Activated CD4-positive, alpha-beta T cell treated with anti-CD3 and anti-CD28 coated beads for 36 hours (primary cell): ENCODE results near the gene PRRC2C. TPM values are rescaled to one million over a fixed set of nuclear protein-coding genes. Genes with fewer than 3 reads are reported as not detected.

ENCODE experiments used
- ATAC-seq: fragments of 200-7000 bp; cut with Tn5 transposase; one replicate; pipeline ENCODE4 v1.10.0; 2021; ENCODE audit warnings: mild to moderate bottlenecking, moderate library complexity
- CTCF ChIA-PET: fragments of 350-600 bp; sonication (Branson Sonifier 250); formaldehyde crosslinking; loops from one replicate; lab custom pipeline; 2021; ENCODE audit warnings: antibody characterized with exemption; lab: Charles Lee
- POLR2A ChIA-PET: fragments of 350-600 bp; sonication (Branson Sonifier 250); formaldehyde crosslinking; loops from one replicate; lab custom pipeline; 2021; ENCODE audit warnings: antibody characterized with exemption, inconsistent platforms; lab: Charles Lee
- DNase-seq: peaks from one replicate; pipeline ENCODE4 v3.0.0-alpha.2; 2020
- H3K27ac Mint-ChIP-seq: one replicate; pipeline ENCODE4 v1.8.0; 2021; ENCODE audit warnings: mixed read lengths
- H3K27me3 Mint-ChIP-seq: one replicate; pipeline ENCODE4 v1.8.0; 2021; ENCODE audit warnings: mixed read lengths
- H3K36me3 Mint-ChIP-seq: one replicate; pipeline ENCODE4 v1.8.0; 2021; ENCODE audit warnings: low read depth, mixed read lengths
- H3K4me1 Mint-ChIP-seq: one replicate; pipeline ENCODE4 v1.8.0; 2021; ENCODE audit warnings: mixed read lengths
- H3K4me3 Mint-ChIP-seq: one replicate; pipeline ENCODE4 v1.8.0; 2021; ENCODE audit warnings: mild to moderate bottlenecking, moderate library complexity, mixed read lengths
- H3K9me3 Mint-ChIP-seq: one replicate; pipeline ENCODE4 v1.8.0; 2021; ENCODE audit warnings: low read depth, mixed read lengths
- intact Hi-C, 2 experiments: fragments of 100-400 bp; cut with DNase I in 1 of 2; cut with micrococcal nuclease in 1 of 2; formaldehyde crosslinking; loops; one replicate each; pipeline versions ENCODE4 v1.14.2 to v1.15.1; 2022 to 2024; cut with DNase I, micrococcal nuclease
- total RNA-seq, 2 experiments: library from RNA; stranded (reverse); gene quantifications; one replicate each; pipeline ENCODE4 v1.2.3, GENCODE V29; 2021

The PRRC2C gene
- total RNA-seq, 2 experiments from 2014 or later, result 233 to 351 TPM

DNA sequence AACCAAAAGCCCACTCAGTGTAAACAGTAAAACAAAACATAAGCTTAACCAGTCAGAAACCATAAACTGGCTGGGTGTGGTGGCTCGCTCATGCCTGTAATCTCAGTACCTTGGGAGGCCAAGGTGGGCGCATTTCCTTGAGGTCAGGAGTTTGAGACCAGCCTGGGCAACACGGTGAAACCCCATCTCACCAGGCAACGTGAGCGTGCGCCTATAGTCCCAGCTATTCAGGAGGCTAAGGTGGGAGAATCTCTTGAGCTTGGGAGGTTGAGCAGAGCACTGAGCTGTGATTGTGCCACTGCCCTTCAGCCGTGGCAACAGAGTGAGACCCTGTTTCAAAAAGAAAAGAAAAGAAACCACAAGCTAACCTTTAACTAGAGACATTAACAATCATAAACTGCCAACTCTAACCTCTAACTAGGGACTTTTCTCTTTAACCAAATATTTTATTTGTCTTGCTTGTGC is 13.1 kb upstream of the PRRC2C start:
- CTCF ChIA-PET, result no interaction called here

DNA sequence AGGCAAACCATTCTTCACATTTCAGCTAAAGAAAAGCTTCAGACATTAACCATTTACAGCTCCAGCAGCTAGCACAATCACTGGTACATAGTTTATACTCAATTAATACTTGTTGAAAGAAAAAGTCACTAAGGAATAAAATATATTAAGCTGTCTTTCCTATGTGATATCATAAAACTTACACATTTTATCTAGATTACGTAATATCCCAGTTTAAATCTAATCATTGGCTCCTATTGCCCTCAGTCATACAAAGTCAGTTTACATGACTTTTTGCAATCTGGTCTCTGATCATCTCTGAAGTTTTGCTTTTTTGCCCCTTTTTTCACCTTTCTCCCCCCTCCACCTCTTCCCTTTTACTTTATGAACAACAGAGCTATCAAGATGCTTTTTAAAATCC is 8.5 kb upstream of the PRRC2C start:
- ATAC-seq, result no peak
- Mint-ChIP-seq H3K27me3 (peaks cover 2% of the 10 kb centered on the region), H3K36me3 (no peaks in the 10 kb centered on the region), H3K27ac (no peak overlapping the region), H3K9me3 (no peaks in the 10 kb centered on the region), H3K4me1 (no peaks in the 10 kb centered on the region), H3K4me3 (no peak overlapping the region)
- DNase-seq, result no peak
- ChIA-PET CTCF (interaction anchor here (0.7 to 1.0 kb wide), 2 partner anchors 8 to 308 kb away, joined by 3 read pairs; partner anchors contain the start of gene PRRC2C), POLR2A (no interaction called here)
- intact Hi-C loops, result no loop called here

More for the DNA sequence above, 13.1 kb upstream of the PRRC2C start:
- no peaks in the 10 kb centered on the region for H3K4me1 Mint-ChIP-seq
- H3K9me3 Mint-ChIP-seq, result no peaks in the 10 kb centered on the region
- no peak overlapping the region for H3K4me3 Mint-ChIP-seq
- no peak for DNase-seq
- H3K27ac Mint-ChIP-seq, result no peak overlapping the region
- POLR2A ChIA-PET, result interaction anchor here (1.1 kb wide), 1 partner anchor 13 kb away, joined by 3 read pairs; the partner anchor contains the start of gene PRRC2C
- intact Hi-C loops, result no loop called here
- peaks cover 2% of the 10 kb centered on the region for H3K27me3 Mint-ChIP-seq
- ATAC-seq, result no peak
- no peaks in the 10 kb centered on the region for H3K36me3 Mint-ChIP-seq

GRCh38 chr1:171477804-171478203 is 7.5 kb upstream of the PRRC2C start:
- H3K27ac Mint-ChIP-seq, result no peak overlapping the region
- POLR2A ChIA-PET, result no interaction called here
- H3K27me3 Mint-ChIP-seq, result peaks cover 2% of the 10 kb centered on the region
- CTCF ChIA-PET, result no interaction called here
- intact Hi-C loops, result no loop called here
- H3K4me1 Mint-ChIP-seq, result no peaks in the 10 kb centered on the region
- DNase-seq, result no peak
- no peak overlapping the region for H3K4me3 Mint-ChIP-seq
- H3K9me3 Mint-ChIP-seq, result no peaks in the 10 kb centered on the region
- no peak for ATAC-seq
- no peaks in the 10 kb centered on the region for H3K36me3 Mint-ChIP-seq

GRCh38 chr1:171480035-171480434 is 5.3 kb upstream of the PRRC2C start:
- Mint-ChIP-seq H3K9me3 (no peaks in the 10 kb centered on the region), H3K27me3 (peaks cover 2% of the 10 kb centered on the region), H3K36me3 (no peaks in the 10 kb centered on the region), H3K4me3 (no peak overlapping the region), H3K4me1 (peaks cover 6% of the 10 kb centered on the region), H3K27ac (no peak overlapping the region)
- POLR2A ChIA-PET, result no interaction called here
- ATAC-seq (no peak), DNase-seq (no peak)
- CTCF ChIA-PET, result interaction anchor here (0.8 to 0.9 kb wide), 2 partner anchors 61 to 167 kb away, joined by 3 read pairs; no protein-coding TSS in a partner anchor
- intact Hi-C loops, result no loop called here

DNA sequence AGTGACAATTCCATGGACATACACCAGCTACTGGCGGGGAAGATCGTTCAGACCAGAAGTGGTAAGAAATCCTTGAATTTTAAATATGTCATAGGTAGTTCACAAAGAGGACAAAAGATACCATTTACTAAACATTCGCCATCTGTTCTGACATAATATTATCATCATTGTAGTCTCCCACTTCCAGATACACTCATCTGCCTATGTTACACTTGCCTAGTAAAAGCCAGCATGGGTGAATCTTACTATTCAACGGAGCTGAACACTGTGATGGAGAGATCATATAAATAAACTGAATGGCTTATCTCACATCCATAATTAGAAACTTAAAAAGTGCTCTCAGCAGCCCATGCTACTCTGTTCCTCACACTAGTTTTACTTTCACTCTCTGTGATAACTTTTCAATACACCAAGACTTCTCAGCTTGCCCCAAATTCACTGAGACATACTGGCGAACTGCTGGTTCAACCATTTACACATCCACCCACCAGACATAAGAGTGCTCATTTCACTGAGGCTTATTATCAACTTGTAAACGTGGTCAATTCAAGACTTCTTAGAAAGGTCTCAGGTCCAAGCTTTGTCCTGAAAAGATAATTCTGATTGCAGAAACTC is 463 bp upstream of the PRRC2C start:
- H3K27ac Mint-ChIP-seq, result peak overlapping the region; percentile 95
- H3K9me3 Mint-ChIP-seq, result no peaks in the 10 kb centered on the region
- H3K4me3 Mint-ChIP-seq, result peak overlapping the region; percentile 82
- H3K27me3 Mint-ChIP-seq, result no peaks in the 10 kb centered on the region
- DNase-seq (no peak), ATAC-seq (peak; percentile 50)
- intact Hi-C loops, result loop anchor here (1.0 to 5.0 kb wide), 13 partner anchors 16 to 1592 kb away; partner anchors contain the start of genes GORAB (in 2 of the 2), VAMP4 (in 2 of the 2), FMO4 (in 1 of the 2) and METTL13 (in 1 of the 2)
- POLR2A ChIA-PET, result interaction anchor here (0.8 to 1.4 kb wide), 5 partner anchors 9 to 171 kb away, joined by 3 to 12 read pairs (median 3); no protein-coding TSS in a partner anchor
- CTCF ChIA-PET, result interaction anchor here (0.6 to 2.6 kb wide), 24 partner anchors 8 to 1048 kb away, joined by 3 to 15 read pairs (median 5); partner anchors contain the start of genes FMO4 and SUCO
- peaks cover 28% of the 10 kb centered on the region for H3K36me3 Mint-ChIP-seq
- peaks cover 36% of the 10 kb centered on the region for H3K4me1 Mint-ChIP-seq

DNA sequence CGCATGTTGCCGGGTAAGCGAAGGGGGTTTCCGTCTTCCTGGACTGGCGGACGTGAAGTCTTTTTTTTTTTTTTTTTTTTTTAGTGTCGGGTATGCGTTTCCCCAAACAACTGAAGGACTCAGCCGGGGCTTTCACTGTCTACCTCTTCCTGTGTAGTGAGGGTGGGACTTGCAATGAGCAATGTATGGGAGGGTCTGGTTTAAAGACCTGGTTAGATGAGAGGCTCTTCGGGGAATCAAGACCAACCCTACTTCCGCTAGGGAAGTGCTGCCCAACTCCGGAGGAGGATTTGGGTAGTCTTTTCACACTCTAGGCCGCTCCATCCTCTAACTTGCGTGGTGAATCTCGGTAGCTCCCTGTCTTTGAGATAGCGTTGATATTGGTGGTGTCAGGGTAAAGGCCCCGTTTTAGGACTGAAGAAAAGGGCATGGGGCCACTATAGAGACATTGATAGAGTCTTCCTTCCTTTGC is 754 bp downstream of the PRRC2C start:
- Mint-ChIP-seq H3K4me1 (peaks cover 46% of the 10 kb centered on the region), H3K36me3 (peaks cover 35% of the 10 kb centered on the region), H3K27me3 (no peaks in the 10 kb centered on the region), H3K27ac (peak overlapping the region; percentile 95), H3K4me3 (peak overlapping the region; percentile 82), H3K9me3 (no peaks in the 10 kb centered on the region)
- DNase-seq (peak; percentile 79), ATAC-seq (peak; percentile 77)
- CTCF ChIA-PET, result interaction anchor here (0.6 to 2.6 kb wide), 15 partner anchors 8 to 172 kb away, joined by 3 to 15 read pairs (median 6); partner anchors contain the start of gene FMO4
- intact Hi-C loops, result loop anchor here (1.0 to 5.0 kb wide), 7 partner anchors 8 to 1046 kb away; partner anchors contain the start of genes GORAB (in 2 of the 2), METTL13 (in 1 of the 2) and SUCO (in 1 of the 2)
- POLR2A ChIA-PET, result interaction anchor here (1.0 to 1.3 kb wide), 4 partner anchors 15 to 172 kb away, joined by 3 to 7 read pairs (median 4); no protein-coding TSS in a partner anchor

- POLR2A ChIA-PET, result interaction anchor here (1.0 to 1.3 kb wide), 2 partner anchors 15 to 26 kb away, joined by 3 to 4 read pairs; no protein-coding TSS in a partner anchor
- peaks cover 54% of the 10 kb centered on the region for H3K4me1 Mint-ChIP-seq
These were observed 1.7 kb downstream of the PRRC2C start for GRCh38 chr1:171487038-171487437.

DNA sequence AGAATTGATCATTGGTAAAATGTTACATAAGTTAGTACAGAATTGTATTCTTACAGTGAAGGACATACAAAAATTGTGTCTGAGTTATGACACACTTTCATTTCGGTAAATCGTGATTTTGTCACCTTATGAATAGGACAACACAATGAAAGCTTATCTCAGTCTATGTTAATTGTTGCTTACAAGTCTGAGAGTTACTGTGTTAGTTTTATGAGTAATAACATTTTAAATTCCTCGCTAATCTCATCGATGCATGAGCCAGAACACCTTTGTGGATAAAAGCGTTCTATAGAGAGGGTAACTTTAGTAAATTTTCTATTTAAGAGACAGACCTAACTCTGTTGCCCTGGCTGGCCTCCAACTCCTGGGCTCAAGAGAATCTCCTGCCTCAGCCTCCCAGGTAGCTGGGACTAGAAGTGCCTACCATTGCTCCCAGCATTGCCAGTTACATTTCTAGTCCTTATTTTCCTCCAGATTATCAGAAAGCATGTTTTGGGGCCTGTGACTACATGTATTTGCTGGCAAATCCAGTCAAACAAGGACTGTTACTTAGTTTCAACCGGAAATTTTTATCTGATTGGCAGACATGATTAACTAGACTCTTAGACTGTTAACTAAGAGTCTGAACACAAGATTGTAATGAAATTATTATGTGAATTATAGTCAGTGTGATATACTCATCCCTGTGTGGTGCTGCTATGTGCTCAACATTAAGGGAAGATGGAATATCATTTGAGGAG is 3.0 kb downstream of the PRRC2C start:
- intact Hi-C loops, result loop anchor here (5.0 kb wide), 4 partner anchors 34 to 1044 kb away; partner anchors contain the start of genes GORAB (in 2 of the 2) and SUCO (in 1 of the 2)
- H3K4me1 Mint-ChIP-seq, result peaks cover 64% of the 10 kb centered on the region
- no peaks in the 10 kb centered on the region for H3K27me3 Mint-ChIP-seq
- DNase-seq, result no peak
- CTCF ChIA-PET, result no interaction called here
- POLR2A ChIA-PET, result interaction anchor here (1.0 to 1.2 kb wide), 2 partner anchors 9 to 13 kb away, joined by 5 read pairs; no protein-coding TSS in a partner anchor
- peak overlapping the region; percentile 78 for H3K27ac Mint-ChIP-seq
- no peaks in the 10 kb centered on the region for H3K9me3 Mint-ChIP-seq
- H3K4me3 Mint-ChIP-seq, result peak overlapping the region; percentile 82
- no peak for ATAC-seq
- peaks cover 49% of the 10 kb centered on the region for H3K36me3 Mint-ChIP-seq

More at GRCh38 chr1:171487038-171487437, 1.7 kb downstream of the PRRC2C start:
- H3K9me3 Mint-ChIP-seq, result no peaks in the 10 kb centered on the region
- intact Hi-C loops, result loop anchor here (5.0 kb wide), 4 partner anchors 35 to 1045 kb away; partner anchors contain the start of genes GORAB (in 2 of the 2) and SUCO (in 1 of the 2)
- H3K4me3 Mint-ChIP-seq, result peak overlapping the region; percentile 82
- H3K27ac Mint-ChIP-seq, result peak overlapping the region; percentile 95
- DNase-seq (no peak), ATAC-seq (no peak)
- H3K27me3 Mint-ChIP-seq, result no peaks in the 10 kb centered on the region
- CTCF ChIA-PET, result interaction anchor here (0.5 to 1.6 kb wide), 4 partner anchors 9 to 27 kb away, joined by 3 to 6 read pairs (median 4); no protein-coding TSS in a partner anchor
- peaks cover 42% of the 10 kb centered on the region for H3K36me3 Mint-ChIP-seq

- Mint-ChIP-seq H3K4me1 (peaks cover 87% of the 10 kb centered on the region), H3K9me3 (no peaks in the 10 kb centered on the region), H3K36me3 (peaks cover 43% of the 10 kb centered on the region), H3K27ac (no peak overlapping the region), H3K4me3 (no peak overlapping the region), H3K27me3 (no peaks in the 10 kb centered on the region)
- ATAC-seq (no peak), DNase-seq (no peak)
- CTCF ChIA-PET, result interaction anchor here (0.6 to 1.9 kb wide), 5 partner anchors 9 to 52 kb away, joined by 3 to 12 read pairs (median 3); partner anchors contain the start of gene PRRC2C
- POLR2A ChIA-PET, result interaction anchor here (0.6 to 2.6 kb wide), 3 partner anchors 8 to 1148 kb away, joined by 3 to 12 read pairs (median 3); partner anchors contain the start of gene PRRC2C
- intact Hi-C loops, result loop anchor here in 1 of 2 experiments (1.0 kb wide), 1 partner anchor 8 kb away; no protein-coding TSS in a partner anchor
These were observed 8.7 kb downstream of the PRRC2C start for GRCh38 chr1:171494076-171494475.

DNA sequence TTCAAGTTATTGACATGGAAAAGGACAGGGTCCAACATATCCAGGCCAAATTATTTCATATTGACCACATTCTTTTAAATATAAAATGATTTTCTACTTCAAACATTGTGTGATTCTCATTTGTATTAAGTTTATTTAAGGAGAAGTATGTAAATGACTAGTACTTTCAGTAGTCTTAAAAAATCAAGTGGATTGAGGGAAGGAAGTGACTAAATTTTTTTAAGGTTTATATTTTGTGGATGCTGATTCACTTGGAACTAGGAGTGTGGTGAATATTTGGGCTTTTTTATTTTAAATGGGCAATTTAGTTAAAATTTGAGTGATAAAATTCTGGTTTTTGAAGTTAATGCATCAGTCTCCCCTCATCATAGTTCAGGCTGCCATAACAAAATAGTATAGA is 10.1 kb downstream of the PRRC2C start:
- POLR2A ChIA-PET, result interaction anchor here (2.6 kb wide), 1 partner anchor 11 kb away, joined by 12 read pairs; the partner anchor contains the start of gene PRRC2C
- CTCF ChIA-PET, result interaction anchor here (1.1 kb wide), 1 partner anchor 20 kb away, joined by 6 read pairs; no protein-coding TSS in a partner anchor
- Mint-ChIP-seq H3K4me3 (no peak overlapping the region), H3K27ac (peak overlapping the region; percentile 55), H3K9me3 (no peaks in the 10 kb centered on the region), H3K27me3 (no peaks in the 10 kb centered on the region), H3K4me1 (peaks cover 86% of the 10 kb centered on the region), H3K36me3 (peaks cover 44% of the 10 kb centered on the region)
- no peak for ATAC-seq
- intact Hi-C loops, result no loop called here
- no peak for DNase-seq
